OCI-LY7 (cell line): Measurements from ENCODE around the gene SEC22A. TPM values are rescaled to one million over a fixed set of nuclear protein-coding genes. Genes with fewer than 3 reads are reported as not detected.

Experiments
- BruUV-seq: library from RNA; stranded (reverse); fragments of 400-500 nt; replicated peaks from 2 replicates; lab custom pipeline; 2021; lab: Mats Ljungman, UMichigan
- CTCF ChIA-PET: fragments of 300-600 bp; sonication (Branson Sonifier 250); formaldehyde crosslinking; loops from one replicate; lab custom pipeline; 2022; ENCODE audit warnings: antibody characterized with exemption; ENCODE audit not compliant: unreplicated experiment; lab: Charles Lee
- POLR2A ChIA-PET: fragments of 300-600 bp; sonication (Branson Sonifier 250); formaldehyde crosslinking; loops from one replicate; lab custom pipeline; 2022; ENCODE audit warnings: antibody characterized with exemption; lab: Charles Lee
- DNase-seq: peaks from one replicate; pipeline ENCODE4 v3.0.0-alpha.2; 2015; ENCODE audit warnings: low spot score
- H2AFZ ChIP-seq: fragments of 200-600 bp; sonication (generic), shearing (Covaris generic); 2 replicates; pipeline ENCODE4 v1.6.1; 2014; ENCODE audit warnings: mild to moderate bottlenecking, antibody characterized with exemption, low read length, moderate library complexity
- H3K27ac ChIP-seq: fragments of 200-600 bp; sonication (generic); 2 replicates; pipeline ENCODE4 v1.5.1; 2014; ENCODE audit warnings: mixed run types, low read depth, mild to moderate bottlenecking, moderate library complexity, low read length, inconsistent platforms; ENCODE audit not compliant: poor library complexity, severe bottlenecking
- H3K36me3 ChIP-seq: fragments of 200-600 bp; sonication (generic); 2 replicates; pipeline ENCODE4 v1.6.1; 2014; ENCODE audit warnings: mild to moderate bottlenecking, antibody characterized with exemption, low read length, moderate library complexity, mixed read lengths; ENCODE audit not compliant: insufficient read depth
- H3K4me1 ChIP-seq: fragments of 200-600 bp; sonication (generic); 2 replicates; pipeline ENCODE4 v1.5.1; 2014; ENCODE audit warnings: mild to moderate bottlenecking, low read length; ENCODE audit not compliant: insufficient read depth, poor library complexity, severe bottlenecking
- H3K4me2 ChIP-seq: fragments of 200-600 bp; sonication (generic); 2 replicates; pipeline ENCODE4 v1.6.1; 2014; ENCODE audit warnings: mild to moderate bottlenecking, low read length
- H3K4me3 ChIP-seq: fragments of 200-600 bp; sonication (generic); 2 replicates; pipeline ENCODE4 v1.5.1; 2014; ENCODE audit warnings: mild to moderate bottlenecking, low read depth, low read length; ENCODE audit not compliant: poor library complexity, severe bottlenecking
- H3K79me2 ChIP-seq: fragments of 200-600 bp; sonication (generic); 2 replicates; pipeline ENCODE4 v1.6.1; 2016; ENCODE audit warnings: low read depth, mild to moderate bottlenecking, low read length, moderate library complexity, mixed read lengths; ENCODE audit not compliant: insufficient read depth
- H3K9me2 ChIP-seq: fragments of 200-600 bp; sonication (generic); 2 replicates; pipeline ENCODE4 v1.6.1; 2016; ENCODE audit warnings: mild to moderate bottlenecking, low read length, mixed read lengths; ENCODE audit not compliant: insufficient read depth
- H3K9me3 ChIP-seq: fragments of 200-600 bp; sonication (generic); 2 replicates; pipeline ENCODE4 v1.6.1; 2014; ENCODE audit warnings: mild to moderate bottlenecking, mixed run types, low read length, mixed read lengths
- H4K20me1 ChIP-seq: fragments of 200-600 bp; sonication (generic); 2 replicates; pipeline ENCODE4 v1.6.1; 2014; ENCODE audit warnings: mild to moderate bottlenecking, antibody characterized with exemption, low read length, moderate library complexity, mixed read lengths; ENCODE audit not compliant: insufficient read depth
- EZH2phosphoT487 ChIP-seq: fragments of 200-600 bp; sonication (generic); IDR thresholded peaks from 2 replicates; pipeline ENCODE4 v1.6.1; 2018; ENCODE audit warnings: low read depth, borderline replicate concordance, mild to moderate bottlenecking, mixed run types, antibody characterized with exemption, low read length, moderate library complexity, mixed read lengths
- intact Hi-C: fragments of 100-400 bp; cut with micrococcal nuclease; formaldehyde crosslinking; loops from one replicate; pipeline ENCODE4 v1.10.0; 2022; ENCODE audit not compliant: unreplicated experiment
- total RNA-seq, 2 experiments: library from RNA; depleted of rRNA in 1 of 2; stranded (reverse); fragments of >200 nt in 1 of 2; shearing (Covaris generic) in 1 of 2; gene quantifications; 2 replicates each; pipeline ENCODE4 v1.2.3, GENCODE V29; 2014 to 2022
- TF ChIP-seq, protein P1 (sequence below): fragments of 200-600 bp; sonication (generic); conservative IDR thresholded peaks from 2 replicates; pipeline ENCODE4 v1.5.1; 2014; ENCODE audit warnings: mild to moderate bottlenecking, antibody characterized with exemption, low read length, moderate library complexity, mixed read lengths

SEC22A gene
- total RNA-seq, 2 experiments from 2014 or later, result 22.0 to 24.5 TPM

DNA sequence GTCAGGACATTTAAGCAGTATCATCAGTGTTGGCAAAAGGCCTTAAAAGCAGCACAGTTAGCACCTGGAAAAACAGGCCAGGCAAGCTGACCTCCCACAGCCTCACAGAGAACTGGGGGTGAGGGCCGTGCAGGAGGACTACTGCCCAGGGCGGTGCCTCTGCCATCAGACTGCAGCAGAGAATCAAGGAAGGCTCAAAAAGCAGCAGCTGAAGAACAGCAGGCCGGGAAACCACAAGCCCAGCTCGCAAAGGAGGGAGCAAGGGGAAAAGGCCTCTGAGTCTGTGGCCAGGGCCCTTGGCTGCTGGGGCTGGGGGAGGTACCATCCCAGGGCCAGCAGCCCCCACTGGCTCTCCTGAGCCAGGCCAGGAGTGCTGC lies 84.2 kb downstream of the SEC22A start:
- intact Hi-C loops, result no loop called here
- TF ChIP-seq EZH2phosphoT487, result no peak
- TF ChIP-seq, protein P1, sequence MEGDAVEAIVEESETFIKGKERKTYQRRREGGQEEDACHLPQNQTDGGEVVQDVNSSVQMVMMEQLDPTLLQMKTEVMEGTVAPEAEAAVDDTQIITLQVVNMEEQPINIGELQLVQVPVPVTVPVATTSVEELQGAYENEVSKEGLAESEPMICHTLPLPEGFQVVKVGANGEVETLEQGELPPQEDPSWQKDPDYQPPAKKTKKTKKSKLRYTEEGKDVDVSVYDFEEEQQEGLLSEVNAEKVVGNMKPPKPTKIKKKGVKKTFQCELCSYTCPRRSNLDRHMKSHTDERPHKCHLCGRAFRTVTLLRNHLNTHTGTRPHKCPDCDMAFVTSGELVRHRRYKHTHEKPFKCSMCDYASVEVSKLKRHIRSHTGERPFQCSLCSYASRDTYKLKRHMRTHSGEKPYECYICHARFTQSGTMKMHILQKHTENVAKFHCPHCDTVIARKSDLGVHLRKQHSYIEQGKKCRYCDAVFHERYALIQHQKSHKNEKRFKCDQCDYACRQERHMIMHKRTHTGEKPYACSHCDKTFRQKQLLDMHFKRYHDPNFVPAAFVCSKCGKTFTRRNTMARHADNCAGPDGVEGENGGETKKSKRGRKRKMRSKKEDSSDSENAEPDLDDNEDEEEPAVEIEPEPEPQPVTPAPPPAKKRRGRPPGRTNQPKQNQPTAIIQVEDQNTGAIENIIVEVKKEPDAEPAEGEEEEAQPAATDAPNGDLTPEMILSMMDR, result no peak
- DNase-seq, result no peak
- Histone ChIP-seq H3K9me3 (no peaks in the 10 kb centered on the region), H3K4me2 (no peak overlapping the region), H3K4me3 (no peak overlapping the region), H3K36me3 (no peaks in the 10 kb centered on the region), H3K27ac (no peak overlapping the region), H3K4me1 (no peaks in the 10 kb centered on the region), H3K9me2 (no peaks in the 10 kb centered on the region), H2AFZ (no peak overlapping the region), H4K20me1 (no peaks in the 10 kb centered on the region), H3K79me2 (no peaks in the 10 kb centered on the region)
- ChIA-PET POLR2A (no interaction called here), CTCF (no interaction called here)
- BruUV-seq, result no TSS peak

DNA sequence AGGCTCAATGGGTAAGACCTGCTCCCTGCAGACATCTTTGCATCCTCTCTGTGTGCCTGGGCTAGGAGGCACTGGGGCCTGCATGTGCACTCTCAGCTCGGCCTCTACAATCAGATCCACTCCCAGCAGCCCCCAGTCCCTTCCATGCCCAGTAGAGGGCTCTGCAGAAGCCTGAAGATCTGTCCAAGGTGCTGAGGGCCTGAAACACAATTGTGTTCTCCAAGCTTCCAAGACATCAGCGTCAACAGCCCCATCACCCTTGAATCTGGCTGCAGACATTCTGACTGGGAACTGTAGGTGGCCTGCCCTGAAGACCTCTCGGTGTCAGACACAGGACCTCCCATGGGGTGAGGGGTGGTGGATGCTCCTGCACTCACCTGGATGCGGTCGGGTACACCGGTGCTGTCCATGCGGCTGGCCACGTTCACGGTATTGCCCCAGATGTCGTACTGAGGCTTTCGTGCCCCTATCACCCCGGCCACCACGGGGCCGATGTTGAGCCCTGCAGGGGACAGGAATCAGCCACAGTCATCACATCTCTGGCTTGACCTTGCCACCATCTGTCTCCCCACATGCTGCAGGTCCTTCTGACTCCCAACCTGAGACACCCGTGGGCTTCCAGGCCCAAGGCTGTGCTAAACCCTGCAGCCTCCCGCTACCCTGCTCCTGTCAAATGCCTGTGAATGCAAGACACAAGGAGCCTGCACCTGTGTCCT lies 84.7 kb downstream of the SEC22A start:
- no peaks in the 10 kb centered on the region for H3K36me3 ChIP-seq
- CTCF ChIA-PET, result no interaction called here
- H2AFZ ChIP-seq, result no peak overlapping the region
- no peak for TF ChIP-seq EZH2phosphoT487
- TF ChIP-seq, protein P1, result peak; percentile 77
- peak; percentile 53 for DNase-seq
- no peak overlapping the region for H3K27ac ChIP-seq
- no peak overlapping the region for H3K4me3 ChIP-seq
- no peaks in the 10 kb centered on the region for H3K4me1 ChIP-seq
- H3K79me2 ChIP-seq, result no peaks in the 10 kb centered on the region
- no peaks in the 10 kb centered on the region for H4K20me1 ChIP-seq
- H3K4me2 ChIP-seq, result no peak overlapping the region
- BruUV-seq, result no TSS peak
- no peaks in the 10 kb centered on the region for H3K9me3 ChIP-seq
- intact Hi-C loops, result no loop called here
- H3K9me2 ChIP-seq, result no peaks in the 10 kb centered on the region
- POLR2A ChIA-PET, result no interaction called here
